Breast epithelium (tissue), 4 donors: Measurements from ENCODE around the gene ARFRP1. TPM values are rescaled to one million over a fixed set of nuclear protein-coding genes. Genes with fewer than 3 reads are reported as not detected.
A peak's percentile ranks its signal among the peaks of the same experiment; 100 is the strongest.

Experiments
- DNase-seq, 2 donors: peaks; one replicate each; pipeline ENCODE4 v3.0.0-alpha.2; 2019; ENCODE audit warnings: low spot score in 2 of 2
- H3K27ac ChIP-seq, 2 donors: fragments of 200-600 bp; sonication (generic) in 1 of 2; one replicate each; pipeline ENCODE4 v1.5.1; 2016 to 2019; ENCODE audit warnings: mild to moderate bottlenecking in 1 of 2
- H3K27me3 ChIP-seq, 2 donors: fragments of 200-600 bp; sonication (generic) in 1 of 2; one replicate each; pipeline versions ENCODE4 v1.5.1 to v1.6.0; 2017 to 2019; ENCODE audit warnings: control low read depth in 1 of 2, mild to moderate bottlenecking in 1 of 2
- H3K36me3 ChIP-seq: fragments of 200-600 bp; one replicate; pipeline ENCODE4 v1.5.1; 2019
- H3K4me1 ChIP-seq, 2 donors: fragments of 200-600 bp; sonication (generic); one replicate each; pipeline ENCODE4 v1.5.1; 2016 to 2019; ENCODE audit warnings: control low read depth in 1 of 2
- H3K4me3 ChIP-seq, 3 donors: fragments of 200-600 bp; sonication (generic); 1 replicate in 2 of 3; 2 replicates in 1 of 3; pipeline ENCODE4 v1.5.1; 2016 to 2019; ENCODE audit warnings: mild to moderate bottlenecking in 3 of 3, moderate library complexity in 2 of 3
- H3K9me3 ChIP-seq, 2 donors: fragments of 200-600 bp; sonication (generic) in 1 of 2; one replicate each; pipeline ENCODE4 v1.5.1; 2016 to 2019; ENCODE audit warnings: control low read depth in 1 of 2
- CTCF ChIP-seq, 3 donors: fragments of 450-650 bp; IDR thresholded peaks; one replicate each; pipeline ENCODE4 v1.5.1; 2016 to 2017; ENCODE audit warnings: antibody characterized with exemption in 3 of 3, mild to moderate bottlenecking in 3 of 3, moderate library complexity in 3 of 3
- POLR2A ChIP-seq: fragments of 450-650 bp; IDR thresholded peaks from one replicate; pipeline ENCODE4 v1.6.1; 2016; ENCODE audit warnings: antibody characterized with exemption, mild to moderate bottlenecking, moderate library complexity
- POLR2AphosphoS5 ChIP-seq, 3 donors: sonication (generic); formaldehyde crosslinking; IDR thresholded peaks; one replicate each; pipeline ENCODE4 v1.6.1; 2017; ENCODE audit warnings: antibody characterized with exemption in 3 of 3
- intact Hi-C: fragments of 100-400 bp; cut with DNase I; formaldehyde crosslinking; loops from one replicate; pipeline ENCODE4 v1.15.1; 2023; ENCODE audit warnings: low total_unique reads
- total RNA-seq, 3 donors: library from RNA; depleted of rRNA; stranded (reverse); fragments of >200 nt; gene quantifications; one replicate each; pipeline ENCODE4 v1.1.0, GENCODE V29; 2016

ARFRP1 gene
- total RNA-seq, 3 donors from 2014 or later, result 30.7 to 41.0 (median 32.3) TPM

GRCh38 chr20:63695424-63696305 lies 12.1 kb downstream of the ARFRP1 start:
- peak overlapping the region in 1 of 3 donors; percentile 57 for H3K4me3 ChIP-seq
- no peaks in the 10 kb centered on the region for H3K27me3 ChIP-seq
- H3K9me3 ChIP-seq, result no peaks in the 10 kb centered on the region
- H3K4me1 ChIP-seq, result peaks cover 14 to 17% of the 10 kb centered on the region in 2 donors
- H3K27ac ChIP-seq, result peak overlapping the region in 1 of 2 donors; percentile 34
- TF ChIP-seq CTCF (IDR thresholded peaks at IDR 0.05), result no peak
- no peak for TF ChIP-seq POLR2AphosphoS5 (IDR thresholded peaks at IDR 0.05)
- no peak for TF ChIP-seq POLR2A
- intact Hi-C loops, result no loop called here
- H3K36me3 ChIP-seq, result no peaks in the 10 kb centered on the region
- no peak for DNase-seq

- Histone ChIP-seq H3K27ac (peak overlapping the region in 1 of 2 donors; percentile 35), H3K9me3 (no peaks in the 10 kb centered on the region), H3K4me3 (no peak overlapping the region), H3K4me1 (peaks cover 14 to 17% of the 10 kb centered on the region in 2 donors), H3K27me3 (no peaks in the 10 kb centered on the region), H3K36me3 (no peaks in the 10 kb centered on the region)
- no peak for DNase-seq
- no peak for TF ChIP-seq POLR2AphosphoS5 (IDR thresholded peaks at IDR 0.05)
- no peak for TF ChIP-seq POLR2A
- no peak for TF ChIP-seq CTCF (IDR thresholded peaks at IDR 0.05)
- intact Hi-C loops, result no loop called here
These were observed 13.0 kb downstream of the ARFRP1 start for GRCh38 chr20:63694584-63695423.

GRCh38 chr20:63693733-63694583 lies 13.8 kb downstream of the ARFRP1 start:
- no peak for TF ChIP-seq POLR2AphosphoS5 (IDR thresholded peaks at IDR 0.05)
- no peak for TF ChIP-seq POLR2A
- Histone ChIP-seq H3K27ac (peak overlapping the region in 1 of 2 donors; percentile 35), H3K4me1 (peaks cover 12 to 14% of the 10 kb centered on the region in 2 donors), H3K27me3 (no peaks in the 10 kb centered on the region), H3K9me3 (no peaks in the 10 kb centered on the region), H3K4me3 (no peak overlapping the region), H3K36me3 (no peaks in the 10 kb centered on the region)
- intact Hi-C loops, result no loop called here
- DNase-seq, result no peak

GRCh38 chr20:63693083-63693732 lies 14.6 kb downstream of the ARFRP1 start:
- intact Hi-C loops, result no loop called here
- H3K4me1 ChIP-seq, result peaks cover 5 to 14% of the 10 kb centered on the region in 2 donors
- no peak overlapping the region for H3K4me3 ChIP-seq

More at GRCh38 chr20:63693083-63693732, 14.6 kb downstream of the ARFRP1 start:
- H3K27ac ChIP-seq, result peak overlapping the region in 1 of 2 donors; percentile 69
- no peaks in the 10 kb centered on the region for H3K27me3 ChIP-seq
- no peak for TF ChIP-seq POLR2AphosphoS5 (IDR thresholded peaks at IDR 0.05)
- TF ChIP-seq CTCF (IDR thresholded peaks at IDR 0.05), result no peak
- no peak for TF ChIP-seq POLR2A
- H3K36me3 ChIP-seq, result no peaks in the 10 kb centered on the region
- no peak for DNase-seq
- no peaks in the 10 kb centered on the region for H3K9me3 ChIP-seq
